Measurements from ENCODE around the gene PAPOLB.

- no peak for TF ChIP-seq CTBP1 (IDR thresholded peaks at IDR 0.05; ENCODE audit: borderline replicate concordance)
- TF ChIP-seq TARDBP (IDR thresholded peaks at IDR 0.05): no peak
- TF ChIP-seq LEF1 (IDR thresholded peaks at IDR 0.05; ENCODE audit: borderline replicate concordance): no peak
- no peak for TF ChIP-seq SP1 (IDR thresholded peaks at IDR 0.05)
- TF ChIP-seq FOXK2 (IDR thresholded peaks at IDR 0.05): no peak
- no peak for TF ChIP-seq ARNT (IDR thresholded peaks at IDR 0.05)
- no peak for TF ChIP-seq NFRKB (IDR thresholded peaks at IDR 0.05)
- TF ChIP-seq FOXA1 (IDR thresholded peaks at IDR 0.05): no peak
- TF ChIP-seq HDGF (IDR thresholded peaks at IDR 0.05; ENCODE audit: borderline replicate concordance): no peak
- TF ChIP-seq PKNOX1 (IDR thresholded peaks at IDR 0.05): no peak
- TF ChIP-seq SUZ12 (IDR thresholded peaks at IDR 0.05): no peak
- no peak for TF ChIP-seq ELF4 (IDR thresholded peaks at IDR 0.05)
- no peak for TF ChIP-seq BHLHE40 (IDR thresholded peaks at IDR 0.05; ENCODE audit: borderline replicate concordance)
- TF ChIP-seq ZNF384 (IDR thresholded peaks at IDR 0.05): no peak
Measured at GRCh38 chr7:4818000-4818794, 43.6 kb downstream of the PAPOLB start.
